Hematopoietic multipotent progenitor cell treated with erythropoietin and hydrocortisone succinate and interleukin-3 and kit ligand, for 15 days (in vitro differentiated cells): Measurements from ENCODE around the gene SHISA2.
A peak's percentile ranks its signal among the peaks of the same experiment; 100 is the strongest.

Experiments
- DNase-seq: peaks from one replicate; pipeline ENCODE4 v3.0.0-alpha.2; 2015; ENCODE audit warnings: low spot score

The SHISA2 gene

GRCh38 chr13:26048741-26049140 lies 3.1 kb downstream of the SHISA2 start:
- no peak for DNase-seq

- no peak for DNase-seq
Measured at GRCh38 chr13:26047040-26047439, 4.8 kb downstream of the SHISA2 start.

- DNase-seq: no peak
Measured at GRCh38 chr13:26046639-26047038, 5.2 kb downstream of the SHISA2 start.

- no peak for DNase-seq
Measured at GRCh38 chr13:26045142-26045541, 6.7 kb downstream of the SHISA2 start.

- DNase-seq: no peak
Measured at GRCh38 chr13:26042785-26043184, 9.0 kb downstream of the SHISA2 start.

GRCh38 chr13:26041444-26041843 lies 10.4 kb downstream of the SHISA2 start:
- no peak for DNase-seq

GRCh38 chr13:26038931-26039475 lies 12.8 kb downstream of the SHISA2 start:
- DNase-seq: no peak

GRCh38 chr13:26037302-26037701 lies 14.5 kb downstream of the SHISA2 start:
- DNase-seq: peak; percentile 21

- no peak for DNase-seq
Measured at GRCh38 chr13:26036383-26036782, 15.4 kb downstream of the SHISA2 start.

- no peak for DNase-seq
Measured at GRCh38 chr13:26034018-26034417, 17.8 kb downstream of the SHISA2 start.

- no peak for DNase-seq
Measured at GRCh38 chr13:26030331-26030730, 21.5 kb downstream of the SHISA2 start.

- no peak for DNase-seq
Measured at GRCh38 chr13:26029581-26030136, 22.2 kb downstream of the SHISA2 start.

GRCh38 chr13:26026211-26026610 lies 25.6 kb downstream of the SHISA2 start:
- DNase-seq: no peak

GRCh38 chr13:26025771-26026170 lies 26.0 kb downstream of the SHISA2 start:
- no peak for DNase-seq

- DNase-seq: no peak
Measured at GRCh38 chr13:26025196-26025595, 26.6 kb downstream of the SHISA2 start.

- DNase-seq: no peak
Measured at GRCh38 chr13:26024558-26024957, 27.3 kb downstream of the SHISA2 start.

- no peak for DNase-seq
Measured at GRCh38 chr13:26022538-26023292, 29.1 kb downstream of the SHISA2 start.

GRCh38 chr13:26021956-26022355 lies 29.9 kb downstream of the SHISA2 start:
- DNase-seq: no peak

- no peak for DNase-seq
Measured at GRCh38 chr13:26021516-26021915, 30.3 kb downstream of the SHISA2 start.

GRCh38 chr13:26020891-26021290 lies 30.9 kb downstream of the SHISA2 start:
- no peak for DNase-seq

GRCh38 chr13:26019881-26020870 lies 31.6 kb downstream of the SHISA2 start:
- no peak for DNase-seq

GRCh38 chr13:26019251-26019650 lies 32.6 kb downstream of the SHISA2 start:
- DNase-seq: no peak
